Measurements from ENCODE around the gene NOTO.

The NOTO gene

DNA sequence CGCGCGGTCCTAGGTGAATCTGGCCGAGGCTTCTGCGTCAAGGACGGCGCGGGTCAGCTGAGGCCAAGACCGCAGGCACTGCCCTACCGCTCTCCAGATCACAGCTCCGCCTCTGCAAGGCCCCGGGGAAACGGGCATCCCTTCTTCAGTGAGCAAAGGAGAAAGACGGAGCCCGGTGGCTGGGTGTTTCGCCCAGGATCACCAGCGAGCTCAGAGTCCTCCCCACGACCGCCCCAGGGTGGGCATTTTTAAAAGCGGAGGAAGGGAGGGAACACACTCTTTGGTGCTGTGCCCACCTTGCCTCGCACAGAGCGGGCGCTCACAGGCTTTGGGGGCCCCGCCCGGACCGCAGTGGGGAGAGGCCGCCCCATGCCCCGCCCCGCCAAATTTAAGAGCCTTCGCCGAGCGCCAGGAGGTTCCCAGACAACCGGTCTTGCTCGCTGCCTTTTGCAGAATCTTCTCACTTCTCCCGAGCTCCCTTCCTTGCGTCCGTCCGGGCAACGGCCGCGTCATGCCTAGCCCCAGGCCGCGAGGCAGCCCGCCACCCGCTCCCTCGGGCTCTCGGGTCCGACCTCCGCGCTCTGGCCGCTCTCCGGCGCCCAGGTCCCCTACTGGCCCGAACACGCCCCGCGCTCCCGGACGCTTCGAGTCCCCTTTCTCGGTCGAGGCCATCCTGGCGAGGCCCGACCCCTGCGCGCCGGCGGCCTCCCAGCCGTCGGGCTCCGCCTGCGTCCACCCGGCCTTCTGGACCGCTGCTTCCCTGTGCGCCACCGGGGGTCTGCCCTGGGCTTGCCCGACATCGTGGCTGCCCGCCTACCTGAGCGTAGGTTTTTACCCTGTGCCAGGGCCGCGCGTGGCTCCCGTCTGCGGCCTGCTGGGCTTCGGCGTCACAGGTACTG, at the start of gene NOTO:
Gene NOTO, plus strand, starts transcription at position 419 of the 899 bp plus-strand sequence. Its CDS starts 93 bp downstream, at position 512.
- no peak for TF ChIP-seq EZH2phosphoT487 (IDR thresholded peaks at IDR 0.05; ENCODE audit: low read depth)
- TF ChIP-seq, protein P1, sequence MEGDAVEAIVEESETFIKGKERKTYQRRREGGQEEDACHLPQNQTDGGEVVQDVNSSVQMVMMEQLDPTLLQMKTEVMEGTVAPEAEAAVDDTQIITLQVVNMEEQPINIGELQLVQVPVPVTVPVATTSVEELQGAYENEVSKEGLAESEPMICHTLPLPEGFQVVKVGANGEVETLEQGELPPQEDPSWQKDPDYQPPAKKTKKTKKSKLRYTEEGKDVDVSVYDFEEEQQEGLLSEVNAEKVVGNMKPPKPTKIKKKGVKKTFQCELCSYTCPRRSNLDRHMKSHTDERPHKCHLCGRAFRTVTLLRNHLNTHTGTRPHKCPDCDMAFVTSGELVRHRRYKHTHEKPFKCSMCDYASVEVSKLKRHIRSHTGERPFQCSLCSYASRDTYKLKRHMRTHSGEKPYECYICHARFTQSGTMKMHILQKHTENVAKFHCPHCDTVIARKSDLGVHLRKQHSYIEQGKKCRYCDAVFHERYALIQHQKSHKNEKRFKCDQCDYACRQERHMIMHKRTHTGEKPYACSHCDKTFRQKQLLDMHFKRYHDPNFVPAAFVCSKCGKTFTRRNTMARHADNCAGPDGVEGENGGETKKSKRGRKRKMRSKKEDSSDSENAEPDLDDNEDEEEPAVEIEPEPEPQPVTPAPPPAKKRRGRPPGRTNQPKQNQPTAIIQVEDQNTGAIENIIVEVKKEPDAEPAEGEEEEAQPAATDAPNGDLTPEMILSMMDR (IDR thresholded peaks at IDR 0.05; ENCODE audit: low read depth, low read length) = no peak
- no peak within 1 kb of the TSS for H3K27ac ChIP-seq (ENCODE audit: low read length)
- no peak within 1 kb of the TSS for H3K4me2 ChIP-seq (ENCODE audit: low read length)
- H3K27me3 ChIP-seq (ENCODE audit: low read depth, low read length) = peaks cover 3% of the 10 kb centered on the region; the same call in 1 of the 2 replicates
- H3K36me3 ChIP-seq (replicated peaks; ENCODE audit: low read depth, low read length) = no peaks in the 10 kb centered on the region
- no peak within 1 kb of the TSS for H3K4me3 ChIP-seq (ENCODE audit: low read length)
- H3K9ac ChIP-seq (ENCODE audit: low read length) = no peak within 1 kb of the TSS
- H3K4me1 ChIP-seq (ENCODE audit: low read length) = peaks cover 4% of the 10 kb centered on the region; the same call in 1 of the 2 replicates
- no peaks in the 10 kb centered on the region for H3K9me3 ChIP-seq (ENCODE audit: insufficient read depth, low read length)
- H2AFZ ChIP-seq (ENCODE audit: low read depth, low read length) = no peak within 1 kb of the TSS
- no peaks in the 10 kb centered on the region for H3K79me2 ChIP-seq (ENCODE audit: low read length)
- no peaks in the 10 kb centered on the region for H4K20me1 ChIP-seq (ENCODE audit: insufficient read depth, low read length)

GRCh38 chr2:73156539-73157124, 45.7 kb upstream of the NOTO start:
- Histone ChIP-seq H3K27ac (ENCODE audit: low read length) (no peak overlapping the region), H3K4me2 (ENCODE audit: low read length) (peak overlapping the region; percentile 57), H3K9me3 (ENCODE audit: insufficient read depth, low read length) (no peaks in the 10 kb centered on the region), H3K27me3 (ENCODE audit: low read depth, low read length) (peaks cover 15% of the 10 kb centered on the region; the same call in 1 of the 2 replicates), H2AFZ (ENCODE audit: low read depth, low read length) (peak overlapping the region; percentile 67; the same call in 1 of the 2 replicates), H3K36me3 (replicated peaks; ENCODE audit: low read depth, low read length) (no peaks in the 10 kb centered on the region), H3K4me3 (ENCODE audit: low read length) (peak overlapping the region; percentile 40), H3K4me1 (ENCODE audit: low read length) (no peaks in the 10 kb centered on the region), H3K9ac (ENCODE audit: low read length) (no peak overlapping the region), H3K79me2 (ENCODE audit: low read length) (no peaks in the 10 kb centered on the region), H4K20me1 (ENCODE audit: insufficient read depth, low read length) (no peaks in the 10 kb centered on the region)
- TF ChIP-seq EZH2phosphoT487 (IDR thresholded peaks at IDR 0.05; ENCODE audit: low read depth) = no peak
- TF ChIP-seq, protein P1 (IDR thresholded peaks at IDR 0.05; ENCODE audit: low read depth, low read length) = peak; percentile 83

DNA sequence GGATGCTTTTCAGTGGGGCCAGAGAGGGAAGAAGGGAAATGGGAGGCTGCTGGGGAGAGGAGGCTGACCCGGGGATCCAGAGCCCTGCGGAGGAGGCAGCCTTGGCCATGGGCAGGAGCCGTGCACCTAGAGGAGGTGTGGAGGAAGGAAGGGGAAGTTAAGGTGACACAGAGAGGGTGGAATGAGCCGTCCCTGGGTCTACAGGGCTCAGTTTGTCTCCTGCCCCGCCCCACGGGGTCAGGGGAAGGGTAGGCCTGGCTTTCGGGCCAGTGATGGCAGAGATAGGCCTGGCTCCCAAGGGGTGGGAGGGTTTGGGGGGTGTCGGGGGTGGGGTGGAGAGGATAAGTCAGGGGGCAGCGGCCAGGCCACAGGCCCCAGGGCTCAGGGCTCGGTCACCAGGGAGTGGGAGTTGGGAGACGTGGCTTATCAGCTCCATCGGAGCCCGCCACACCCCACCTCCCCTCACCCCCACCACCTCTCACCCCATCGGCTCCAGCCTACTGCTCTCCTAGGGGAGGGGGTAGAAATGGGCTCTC, 39.5 kb upstream of the NOTO start:
- H3K27me3 ChIP-seq (ENCODE audit: low read depth, low read length) = 0 out of 2 replicates have a peak, but pooled peaks cover 3% of the 10 kb centered on the region
- H3K4me1 ChIP-seq (ENCODE audit: low read length) = no peaks in the 10 kb centered on the region
- no peak overlapping the region for H3K27ac ChIP-seq (ENCODE audit: low read length)
- no peaks in the 10 kb centered on the region for H3K36me3 ChIP-seq (replicated peaks; ENCODE audit: low read depth, low read length)
- no peaks in the 10 kb centered on the region for H4K20me1 ChIP-seq (ENCODE audit: insufficient read depth, low read length)
- H2AFZ ChIP-seq (ENCODE audit: low read depth, low read length) = no peak overlapping the region
- no peaks in the 10 kb centered on the region for H3K79me2 ChIP-seq (ENCODE audit: low read length)
- no peak overlapping the region for H3K4me3 ChIP-seq (ENCODE audit: low read length)
- H3K4me2 ChIP-seq (ENCODE audit: low read length) = no peak overlapping the region
- H3K9ac ChIP-seq (ENCODE audit: low read length) = no peak overlapping the region
- H3K9me3 ChIP-seq (ENCODE audit: insufficient read depth, low read length) = no peaks in the 10 kb centered on the region
- TF ChIP-seq EZH2phosphoT487 (IDR thresholded peaks at IDR 0.05; ENCODE audit: low read depth) = no peak
- TF ChIP-seq, protein P1 (IDR thresholded peaks at IDR 0.05; ENCODE audit: low read depth, low read length) = no peak

Measured in OCI-LY3 (cell line).